Measurements from ENCODE around the gene SLC34A2. TPM values are rescaled to one million over a fixed set of nuclear protein-coding genes. Genes with fewer than 3 reads are reported as not detected.
"Not testable (repeated sequence)": the region's sequence is repeated elsewhere in the genome, so short reads cannot be mapped to it uniquely, and the experiment has no call there.

Gene SLC34A2
- polyA plus RNA-seq, 3 donors: 0.40 to 2.6 TPM; not detected in 1

DNA sequence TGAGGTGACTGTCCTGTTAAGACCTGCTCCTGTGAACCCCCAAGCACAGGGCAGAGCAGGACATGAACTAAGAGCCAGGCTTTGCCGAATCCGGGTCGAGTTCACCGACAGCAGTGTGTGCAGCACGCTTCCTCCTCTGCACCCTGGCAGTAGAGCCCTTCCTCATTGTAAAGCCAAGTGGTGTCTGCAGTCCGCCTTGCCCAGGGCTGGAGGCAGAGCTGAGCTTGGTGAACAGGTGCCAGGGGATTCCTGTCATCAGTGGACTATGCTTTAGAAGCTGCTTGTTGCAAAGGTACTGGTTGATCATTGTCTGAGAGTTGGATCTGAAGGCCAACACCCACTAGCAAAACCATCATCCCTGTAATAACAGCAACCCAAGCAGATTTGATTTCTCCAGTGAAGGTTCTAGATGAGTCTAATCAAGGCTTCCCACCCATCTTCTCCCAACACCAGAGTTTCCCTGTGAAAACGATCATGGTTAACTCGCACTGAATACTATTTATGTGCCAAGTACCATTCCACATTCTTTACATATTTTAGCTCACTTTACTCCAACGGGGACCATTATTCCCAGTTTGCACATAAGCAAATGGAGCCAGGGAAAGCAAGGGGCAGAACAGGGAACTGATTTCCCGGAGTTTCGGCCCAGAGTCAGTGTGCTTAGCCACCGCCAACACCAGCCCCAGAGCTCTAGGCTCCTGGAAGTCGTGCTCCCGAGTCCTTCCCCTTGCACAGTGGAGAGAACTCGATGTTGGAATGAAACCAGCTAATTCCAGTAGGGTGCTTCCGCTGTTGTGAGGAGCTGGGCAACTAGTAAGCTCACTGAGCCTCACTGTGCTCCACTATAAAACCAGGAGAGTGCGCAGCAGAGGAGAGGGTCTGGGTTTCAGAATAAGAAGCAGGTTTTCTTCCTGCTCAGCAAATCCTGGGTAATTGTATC, 1.4 kb upstream of the SLC34A2 start:
- H3K27ac ChIP-seq (ENCODE audit: low read depth, low read length): no peak overlapping the region
- WGBS, 3 donors: 46 to 72% (median 68%) methylated on average over 17 of the region's 17 CpGs

DNA sequence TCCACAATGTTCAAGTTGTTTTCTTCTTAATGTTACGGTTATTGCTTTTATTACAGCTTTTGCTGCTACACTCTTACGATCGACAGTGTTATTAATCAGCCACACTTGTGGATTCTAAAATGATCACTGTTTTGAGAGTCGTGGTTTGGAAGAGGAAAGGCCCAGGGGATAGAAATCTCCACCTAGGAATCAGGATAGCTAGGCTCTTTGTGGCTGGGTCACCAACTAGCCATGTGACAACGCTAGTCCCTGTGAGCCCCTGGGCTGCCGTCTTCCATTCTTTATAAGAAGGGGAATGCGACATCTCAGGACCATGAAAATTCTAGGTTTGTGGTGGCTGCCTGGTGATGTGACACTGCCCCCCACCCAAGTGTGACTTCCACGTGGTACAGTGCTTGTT, 380 bp downstream of the SLC34A2 start:
- no peak overlapping the region for H3K27ac ChIP-seq (ENCODE audit: low read depth, low read length)
- WGBS, 3 donors: 29 to 59% (median 53%) methylated on average over 8 of the region's 8 CpGs

DNA sequence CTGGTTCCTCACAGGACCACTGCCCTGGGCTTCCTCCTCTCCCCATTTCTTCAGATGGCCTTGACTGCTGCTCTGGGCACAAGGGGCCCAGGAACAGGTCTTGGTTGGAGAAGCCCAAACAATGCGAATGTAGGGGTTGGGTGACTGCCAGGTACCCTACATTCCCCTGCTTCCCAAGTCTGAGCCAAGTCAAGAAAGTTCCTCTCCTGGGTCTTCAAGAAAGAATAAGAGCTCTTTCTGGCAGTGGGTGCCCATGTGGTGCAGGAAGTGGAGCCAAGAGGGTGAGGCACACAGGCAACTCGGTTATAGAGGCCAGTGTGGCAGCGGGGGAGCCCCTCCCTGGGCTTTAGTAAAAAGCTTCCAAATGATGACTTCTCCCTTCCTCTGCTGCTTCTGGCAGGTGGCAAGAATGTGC, 2.7 kb downstream of the SLC34A2 start:
- no peak overlapping the region for H3K27ac ChIP-seq (ENCODE audit: low read depth, low read length)
- WGBS, 3 donors: 56 to 71% (median 68%) methylated on average over 3 of the region's 3 CpGs

DNA sequence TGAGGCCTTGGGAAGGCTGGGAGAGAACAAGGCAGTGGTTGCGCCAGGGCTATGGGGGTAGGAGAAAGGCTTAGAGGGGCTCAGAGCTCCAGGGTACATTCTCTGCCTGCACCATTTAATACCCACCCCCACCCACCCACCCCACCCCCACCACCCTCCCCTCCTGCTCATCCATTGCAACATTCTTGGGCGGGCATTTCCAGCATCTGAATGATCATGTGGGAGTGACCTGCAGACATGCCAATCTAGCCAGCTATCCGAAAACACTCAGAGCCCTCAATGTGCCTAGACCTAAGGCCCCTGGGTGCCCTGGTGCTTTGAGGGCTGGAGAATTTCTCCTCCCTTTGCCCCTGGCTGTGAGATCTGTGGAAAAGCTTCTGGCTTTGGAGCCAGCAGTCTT, 3.1 kb downstream of the SLC34A2 start:
- WGBS, 3 donors: 71 to 77% (median 75%) methylated on average over 3 of the region's 3 CpGs
- H3K27ac ChIP-seq (ENCODE audit: low read depth, low read length): no peak overlapping the region

DNA sequence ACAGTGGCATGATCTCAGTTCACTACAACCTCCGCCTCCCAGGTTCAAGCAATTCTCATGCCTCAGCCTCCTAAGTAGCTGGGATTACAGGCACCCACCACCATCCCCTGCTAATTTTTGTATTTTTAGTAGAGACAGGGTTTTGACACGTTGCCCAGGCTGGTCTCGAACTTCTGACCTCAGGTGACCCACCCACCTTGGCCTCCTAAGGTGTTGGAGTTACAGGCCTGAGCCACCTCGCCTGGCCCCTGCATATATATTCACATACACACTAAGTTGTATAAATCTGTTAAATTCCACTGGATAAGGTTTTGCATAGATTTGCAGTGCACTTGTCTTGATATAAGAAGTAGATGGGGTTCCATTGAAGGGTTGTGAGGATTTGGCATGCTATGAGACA, 5.8 kb downstream of the SLC34A2 start:
- WGBS, 3 donors: 71 to 88% (median 84%) methylated on average over 4 of the region's 4 CpGs

DNA sequence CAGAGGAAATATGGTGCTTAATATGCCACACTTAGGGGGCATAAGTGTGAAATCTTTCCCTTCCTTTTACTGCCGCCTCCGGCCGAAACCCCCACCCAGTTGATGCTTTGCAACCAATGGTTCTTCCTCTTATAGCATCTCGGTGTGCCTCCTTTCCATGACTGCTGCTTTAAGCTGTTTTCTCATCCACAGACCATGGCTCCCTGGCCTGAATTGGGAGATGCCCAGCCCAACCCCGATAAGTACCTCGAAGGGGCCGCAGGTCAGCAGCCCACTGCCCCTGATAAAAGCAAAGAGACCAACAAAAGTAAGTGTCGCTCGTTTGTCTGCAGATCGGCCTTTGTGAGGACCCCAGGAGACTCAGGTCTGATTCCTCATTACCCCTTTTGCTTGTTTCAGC, 6.7 kb downstream of the SLC34A2 start:
- H3K27ac ChIP-seq (ENCODE audit: low read depth, low read length): no peak overlapping the region
- 77 to 82% (median 80%) methylated on average over 10 of the region's 10 CpGs for WGBS, 3 donors

More for the DNA sequence above, 5.8 kb downstream of the SLC34A2 start:
- not testable (repeated sequence) for H3K27ac ChIP-seq (ENCODE audit: low read depth, low read length)

DNA sequence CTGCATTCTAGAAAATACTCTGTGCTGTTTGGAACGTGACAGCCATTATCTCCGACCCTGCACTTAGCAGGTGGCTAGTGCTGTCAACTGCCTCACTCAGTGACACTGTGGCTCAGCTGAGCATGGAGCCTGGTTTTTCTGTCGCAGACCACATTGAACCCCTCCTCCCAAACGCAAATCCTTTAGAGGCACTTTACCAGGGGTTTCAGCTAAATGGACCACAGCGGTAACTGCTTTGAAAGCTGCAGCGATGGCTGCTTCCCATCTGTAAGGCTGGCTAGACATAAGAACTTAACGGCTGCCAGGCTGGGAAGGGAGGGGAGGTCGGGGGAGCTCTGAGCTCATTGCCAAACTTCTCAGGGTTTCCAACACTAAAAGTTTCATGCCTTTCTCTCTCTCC, 8.1 kb downstream of the SLC34A2 start:
- WGBS, 3 donors: 41 to 45% (median 45%) methylated on average over 8 of the region's 8 CpGs
- H3K27ac ChIP-seq (ENCODE audit: low read depth, low read length): no peak overlapping the region

DNA sequence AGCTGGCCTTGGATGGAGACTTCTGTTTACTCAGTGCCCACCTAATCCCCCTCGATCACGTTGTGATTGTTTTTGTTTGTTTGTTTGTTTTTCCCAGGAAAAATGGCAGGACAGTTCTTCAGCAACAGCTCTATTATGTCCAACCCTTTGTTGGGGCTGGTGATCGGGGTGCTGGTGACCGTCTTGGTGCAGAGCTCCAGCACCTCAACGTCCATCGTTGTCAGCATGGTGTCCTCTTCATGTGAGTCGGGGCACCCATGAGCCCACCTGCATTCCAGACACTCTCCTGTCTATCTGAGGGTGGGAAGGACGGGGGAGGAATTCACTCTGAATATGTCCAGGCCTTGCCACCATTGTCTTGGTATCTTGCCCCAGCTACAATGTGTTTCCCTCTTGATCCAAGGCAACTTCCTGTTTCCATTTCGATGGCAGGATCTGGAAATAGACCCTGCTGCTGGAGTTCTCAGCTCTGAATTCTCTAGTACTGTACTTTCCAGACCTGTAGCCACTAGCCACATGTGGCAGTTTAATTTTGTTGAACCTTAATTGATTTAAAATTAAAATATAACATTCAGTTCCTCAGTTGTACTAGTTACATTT, 10.5 kb downstream of the SLC34A2 start:
- WGBS, 3 donors: 64 to 83% (median 81%) methylated on average over 9 of the region's 9 CpGs
- H3K27ac ChIP-seq (ENCODE audit: low read depth, low read length): no peak overlapping the region

DNA sequence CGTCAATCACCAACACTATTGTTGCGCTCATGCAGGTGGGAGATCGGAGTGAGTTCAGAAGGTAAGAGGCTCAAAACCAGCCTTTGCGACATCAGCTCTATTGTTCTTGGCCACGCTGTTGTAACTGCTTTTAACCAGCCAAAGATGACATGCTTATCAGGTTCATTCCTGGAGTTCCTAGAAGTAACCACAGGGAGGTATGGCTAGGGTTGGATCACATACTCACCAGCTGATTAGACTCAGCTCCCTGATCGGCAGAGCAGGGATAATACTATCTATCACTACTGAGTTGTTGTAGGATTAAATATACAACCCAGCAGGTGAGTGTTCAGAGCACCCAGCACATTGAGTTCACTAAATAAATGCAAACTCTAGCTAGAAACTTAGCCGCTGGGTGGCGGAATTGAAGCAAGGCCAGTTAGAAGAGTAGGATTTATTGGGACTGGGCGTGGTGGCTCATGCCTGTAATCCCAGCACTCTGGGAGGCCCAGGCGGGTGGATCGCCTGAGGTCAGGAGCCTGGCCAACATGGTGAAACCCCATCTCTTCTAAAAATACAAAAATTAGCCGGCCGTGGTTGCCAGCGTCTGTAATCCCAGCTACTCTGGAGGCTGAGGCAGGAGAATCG, 12.4 kb downstream of the SLC34A2 start:
- WGBS, 3 donors: 76 to 92% (median 89%) methylated on average over 15 of the region's 15 CpGs

DNA sequence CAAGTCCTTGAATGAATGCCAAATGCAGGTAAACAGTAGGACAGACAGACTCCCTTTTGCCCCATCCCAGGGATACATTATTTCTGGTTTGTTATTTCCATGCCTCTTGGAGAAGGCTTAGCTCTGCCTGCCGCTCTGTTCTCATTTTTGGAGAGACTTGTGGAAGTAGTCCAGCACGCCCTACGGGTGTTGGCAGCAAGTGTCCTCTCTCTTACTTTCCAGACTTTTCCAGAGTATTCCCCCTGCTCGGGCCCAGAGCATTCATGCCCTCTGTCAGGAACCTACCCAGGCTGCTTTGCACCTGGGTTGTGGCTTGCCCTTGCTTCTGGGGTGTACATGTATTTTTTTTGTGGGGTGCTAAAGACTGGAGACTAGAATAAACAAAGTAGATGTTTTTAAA, 15.3 kb downstream of the SLC34A2 start:
- no peak overlapping the region for H3K27ac ChIP-seq (ENCODE audit: low read depth, low read length)
- WGBS, 3 donors: 65 to 82% (median 70%) methylated on average over 4 of the region's 4 CpGs

More for the DNA sequence above, 12.4 kb downstream of the SLC34A2 start:
- H3K27ac ChIP-seq (ENCODE audit: low read depth, low read length): no peak overlapping the region

DNA sequence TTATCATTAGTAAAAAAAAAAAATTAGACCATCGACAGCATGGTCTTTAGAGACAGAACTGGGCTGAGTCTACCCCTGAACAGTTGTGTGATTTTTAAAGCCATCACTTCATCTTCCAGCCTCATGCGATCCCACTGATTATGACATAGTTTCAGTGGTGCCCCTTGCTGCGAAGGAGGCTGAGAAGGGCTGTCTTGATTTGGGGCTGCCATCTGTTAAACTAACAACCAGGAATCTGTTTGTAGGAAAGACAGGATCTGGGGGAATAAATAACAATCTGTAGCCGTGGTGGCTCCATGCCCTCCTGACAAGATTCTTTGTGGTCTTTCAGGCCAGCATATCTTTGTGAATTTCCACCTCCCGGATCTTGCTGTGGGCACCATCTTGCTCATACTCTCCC, 17.1 kb downstream of the SLC34A2 start:
- H3K27ac ChIP-seq (ENCODE audit: low read depth, low read length): no peak overlapping the region
- WGBS, 3 donors: 86 to 91% (median 87%) methylated on average over 5 of the region's 5 CpGs

DNA sequence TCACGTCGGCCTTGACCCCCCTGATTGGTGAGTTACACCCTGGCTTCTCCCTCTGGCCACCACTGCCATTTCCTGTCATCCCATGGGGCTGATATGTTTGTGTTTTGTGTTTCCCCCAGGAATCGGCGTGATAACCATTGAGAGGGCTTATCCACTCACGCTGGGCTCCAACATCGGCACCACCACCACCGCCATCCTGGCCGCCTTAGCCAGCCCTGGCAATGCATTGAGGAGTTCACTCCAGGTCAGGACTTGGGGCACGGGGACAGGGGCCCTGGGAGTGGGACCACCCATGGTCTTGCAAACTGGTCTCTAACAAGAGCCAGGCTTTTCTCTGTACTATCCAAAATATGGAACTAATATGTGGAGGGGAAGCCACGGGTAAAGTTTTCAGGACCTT, 18.7 kb downstream of the SLC34A2 start:
- 86 to 93% (median 92%) methylated on average over 10 of the region's 10 CpGs for WGBS, 3 donors
- H3K27ac ChIP-seq (ENCODE audit: low read depth, low read length): no peak overlapping the region

DNA sequence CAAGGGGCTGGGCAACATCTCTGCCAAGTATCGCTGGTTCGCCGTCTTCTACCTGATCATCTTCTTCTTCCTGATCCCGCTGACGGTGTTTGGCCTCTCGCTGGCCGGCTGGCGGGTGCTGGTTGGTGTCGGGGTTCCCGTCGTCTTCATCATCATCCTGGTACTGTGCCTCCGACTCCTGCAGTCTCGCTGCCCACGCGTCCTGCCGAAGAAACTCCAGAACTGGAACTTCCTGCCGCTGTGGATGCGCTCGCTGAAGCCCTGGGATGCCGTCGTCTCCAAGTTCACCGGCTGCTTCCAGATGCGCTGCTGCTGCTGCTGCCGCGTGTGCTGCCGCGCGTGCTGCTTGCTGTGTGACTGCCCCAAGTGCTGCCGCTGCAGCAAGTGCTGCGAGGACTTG, 20.6 kb downstream of the SLC34A2 start:
- H3K27ac ChIP-seq (ENCODE audit: low read depth, low read length): no peak overlapping the region
- WGBS, 3 donors: 92 to 95% (median 94%) methylated on average over 28 to 30 of the region's 30 CpGs

DNA sequence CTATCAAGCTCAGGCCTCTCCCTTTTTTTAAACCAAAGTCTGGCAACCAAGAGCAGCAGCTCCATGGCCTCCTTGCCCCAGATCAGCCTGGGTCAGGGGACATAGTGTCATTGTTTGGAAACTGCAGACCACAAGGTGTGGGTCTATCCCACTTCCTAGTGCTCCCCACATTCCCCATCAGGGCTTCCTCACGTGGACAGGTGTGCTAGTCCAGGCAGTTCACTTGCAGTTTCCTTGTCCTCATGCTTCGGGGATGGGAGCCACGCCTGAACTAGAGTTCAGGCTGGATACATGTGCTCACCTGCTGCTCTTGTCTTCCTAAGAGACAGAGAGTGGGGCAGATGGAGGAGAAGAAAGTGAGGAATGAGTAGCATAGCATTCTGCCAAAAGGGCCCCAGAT, 21.5 kb downstream of the SLC34A2 start:
- 77 to 90% (median 85%) methylated on average over 3 of the region's 3 CpGs for WGBS, 3 donors
- H3K27ac ChIP-seq (ENCODE audit: low read depth, low read length): no peak overlapping the region

DNA sequence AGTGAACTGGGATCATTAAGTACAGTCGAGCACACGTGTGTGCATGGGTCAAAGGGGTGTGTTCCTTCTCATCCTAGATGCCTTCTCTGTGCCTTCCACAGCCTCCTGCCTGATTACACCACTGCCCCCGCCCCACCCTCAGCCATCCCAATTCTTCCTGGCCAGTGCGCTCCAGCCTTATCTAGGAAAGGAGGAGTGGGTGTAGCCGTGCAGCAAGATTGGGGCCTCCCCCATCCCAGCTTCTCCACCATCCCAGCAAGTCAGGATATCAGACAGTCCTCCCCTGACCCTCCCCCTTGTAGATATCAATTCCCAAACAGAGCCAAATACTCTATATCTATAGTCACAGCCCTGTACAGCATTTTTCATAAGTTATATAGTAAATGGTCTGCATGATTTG, 22.3 kb downstream of the SLC34A2 start:
- no peak overlapping the region for H3K27ac ChIP-seq (ENCODE audit: low read depth, low read length)
- WGBS, 3 donors: 74 to 80% (median 80%) methylated on average over 5 of the region's 5 CpGs

DNA sequence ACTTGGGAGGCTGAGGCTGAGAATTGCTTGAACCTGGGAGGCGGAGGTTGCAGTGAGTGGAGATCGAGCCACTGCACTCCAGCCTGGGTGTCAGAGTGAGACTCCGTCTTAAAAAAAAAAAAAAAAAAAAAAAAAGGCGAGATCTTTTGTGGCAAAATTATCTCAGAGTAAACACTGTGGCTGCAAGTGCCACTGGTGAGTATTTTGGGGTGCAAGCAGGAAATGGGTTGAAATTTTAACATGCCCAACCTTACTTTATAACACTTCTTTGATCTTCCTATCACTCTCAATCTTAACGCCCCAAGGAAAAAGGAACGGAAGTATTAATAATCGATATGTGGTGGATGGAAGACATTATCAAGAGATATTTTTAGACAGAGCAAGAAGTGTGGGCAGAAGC, 32.1 kb downstream of the SLC34A2 start:
- 85 to 95% (median 91%) methylated on average over 7 of the region's 7 CpGs for WGBS, 3 donors
- H3K27ac ChIP-seq (ENCODE audit: low read depth, low read length): no peak overlapping the region

DNA sequence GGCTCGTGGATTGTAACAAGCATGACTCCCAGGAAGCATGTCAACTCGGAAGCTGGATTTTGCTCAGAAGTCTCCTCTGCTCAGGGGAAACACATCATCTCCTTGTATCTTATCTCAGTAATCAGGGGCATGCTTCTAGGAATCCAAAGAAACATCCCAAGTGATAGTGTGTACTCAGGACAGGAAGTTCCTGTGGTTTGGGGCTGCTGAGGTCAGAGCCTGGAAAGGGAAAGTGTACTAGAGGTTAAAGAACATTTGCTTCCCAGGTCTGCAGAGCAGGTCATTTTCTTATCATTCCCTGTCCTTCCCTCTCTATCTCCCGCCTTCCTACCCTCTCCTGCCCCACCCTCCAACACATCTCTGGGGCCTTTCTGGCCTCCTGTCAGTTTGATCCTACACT, 38.8 kb downstream of the SLC34A2 start:
- no peak overlapping the region for H3K27ac ChIP-seq (ENCODE audit: low read depth, low read length)
- WGBS, 3 donors: 47 to 50% (median 49%) methylated on average over 3 of the region's 3 CpGs

DNA sequence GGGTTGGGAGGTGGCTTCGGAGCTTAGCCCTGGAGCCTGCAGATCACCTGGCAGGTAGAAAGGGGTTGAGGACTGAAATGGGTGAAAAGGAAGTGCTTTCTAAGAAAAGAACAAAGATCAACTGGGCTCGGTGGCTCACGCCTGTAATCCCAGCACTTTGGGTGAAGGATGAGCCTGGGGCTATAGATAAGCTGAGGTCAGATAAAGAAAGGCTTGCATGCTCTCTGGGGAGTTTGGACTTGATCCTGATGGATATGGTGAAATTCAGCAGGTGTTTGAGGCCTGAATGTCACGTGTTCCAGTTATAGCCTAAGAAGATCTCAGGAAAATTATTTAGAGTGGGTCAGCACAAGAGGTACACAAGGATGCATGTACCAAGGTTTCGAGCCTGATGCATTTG, 40.8 kb downstream of the SLC34A2 start:
- 62 to 81% (median 66%) methylated on average over 5 of the region's 5 CpGs for WGBS, 3 donors
- no peak overlapping the region for H3K27ac ChIP-seq (ENCODE audit: low read depth, low read length)

DNA sequence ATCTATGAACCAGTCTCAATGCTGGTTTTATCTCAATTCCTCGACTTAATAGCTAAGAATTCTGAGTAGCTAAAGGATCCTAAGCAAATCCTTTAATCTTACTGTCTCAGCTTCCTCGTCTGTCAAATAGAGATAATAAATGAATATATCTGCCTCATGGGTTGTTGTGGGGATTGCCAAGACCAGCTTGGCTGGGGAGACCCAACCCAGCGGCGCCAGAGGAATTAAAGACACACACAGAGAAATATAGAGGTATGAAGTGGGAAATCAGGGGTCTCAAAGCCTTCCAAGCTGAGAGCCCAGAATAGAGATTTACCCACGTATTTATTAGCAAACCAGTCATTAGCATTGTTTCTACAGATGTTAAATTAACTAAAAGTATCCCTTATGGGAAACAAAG, 41.9 kb downstream of the SLC34A2 start:
- no peak overlapping the region for H3K27ac ChIP-seq (ENCODE audit: low read depth, low read length)
- WGBS, 3 donors: 78 to 84% (median 79%) methylated on average over 5 of the region's 5 CpGs

Data from adipose tissue (tissue), 3 donors.